Measurements from ENCODE around the gene ST3GAL4.

GRCh38 chr11:126328938-126329643 lies 26.4 kb upstream of the ST3GAL4 start:
- TF ChIP-seq POLR2AphosphoS5 (IDR thresholded peaks at IDR 0.05; ENCODE audit: low read depth, low read length) (no peak), FOXP2 (optimal IDR thresholded peaks at IDR 0.05; ENCODE audit: borderline replicate concordance, extremely low read depth, extremely low read length, insufficient read depth) (no peak), REST (IDR thresholded peaks at IDR 0.05; ENCODE audit: insufficient read depth in 1 of 2, low read depth in 2 of 2, low read length in 2 of 2) (no peak)

Data from PFSK-1 (cell line).